ENCODE results near the gene PGAP6. TPM values are rescaled to one million over a fixed set of nuclear protein-coding genes. Genes with fewer than 3 reads are reported as not detected.
A peak's percentile ranks its signal among the peaks of the same experiment; 100 is the strongest.
"Not testable (repeated sequence)": the region's sequence is repeated elsewhere in the genome, so short reads cannot be mapped to it uniquely, and the experiment has no call there.

Gene PGAP6
- total RNA-seq, 1 donor from 2014 or later: 65.2 TPM

- no peak for TF ChIP-seq CTCF (IDR thresholded peaks at IDR 0.05)
- peaks cover 30% of the 10 kb centered on the region for H3K36me3 ChIP-seq
- ATAC-seq: no peak
Observed at GRCh38 chr16:345772-346171, 36.0 kb downstream of the PGAP6 start.

GRCh38 chr16:342455-343213 lies 39.1 kb downstream of the PGAP6 start:
- Histone ChIP-seq H3K9me3 (no peaks in the 10 kb centered on the region), H3K4me1 (peaks cover 13% of the 10 kb centered on the region), H3K27me3 (no peaks in the 10 kb centered on the region), H3K27ac (no peak overlapping the region), H3K4me3 (no peak overlapping the region), H3K36me3 (peaks cover 22% of the 10 kb centered on the region)
- DNase-seq: no peak
- ATAC-seq: no peak
- no peak for TF ChIP-seq CTCF (IDR thresholded peaks at IDR 0.05)
- intact Hi-C loops (cut with DNase I): no loop called here

More at GRCh38 chr16:345772-346171, 36.0 kb downstream of the PGAP6 start:
- no peak overlapping the region for H3K27ac ChIP-seq
- no peak overlapping the region for H3K4me3 ChIP-seq
- intact Hi-C loops (cut with DNase I): no loop called here
- H3K4me1 ChIP-seq: peaks cover 4% of the 10 kb centered on the region
- DNase-seq: no peak
- H3K27me3 ChIP-seq: no peaks in the 10 kb centered on the region
- H3K9me3 ChIP-seq: no peaks in the 10 kb centered on the region

- H3K27ac ChIP-seq; H3K4me3 ChIP-seq; intact Hi-C loops (cut with DNase I); ATAC-seq; H3K27me3 ChIP-seq; DNase-seq; H3K9me3 ChIP-seq: not testable (repeated sequence)
- Histone ChIP-seq H3K4me1 (peaks cover 13% of the 10 kb centered on the region), H3K36me3 (peaks cover 22% of the 10 kb centered on the region)
Observed at GRCh38 chr16:341974-342336, 39.8 kb downstream of the PGAP6 start.

- Histone ChIP-seq H3K36me3 (peaks cover 19% of the 10 kb centered on the region), H3K4me1 (peaks cover 13% of the 10 kb centered on the region)
- ATAC-seq; H3K4me3 ChIP-seq; H3K9me3 ChIP-seq; H3K27me3 ChIP-seq; intact Hi-C loops (cut with DNase I); H3K27ac ChIP-seq; DNase-seq: not testable (repeated sequence)
Observed at GRCh38 chr16:341095-341973, 40.4 kb downstream of the PGAP6 start.

- no peak for DNase-seq
- no peak for TF ChIP-seq CTCF (IDR thresholded peaks at IDR 0.05)
- Histone ChIP-seq H3K4me1 (peaks cover 9% of the 10 kb centered on the region), H3K27ac (no peak overlapping the region), H3K36me3 (peaks cover 11% of the 10 kb centered on the region), H3K9me3 (no peaks in the 10 kb centered on the region), H3K4me3 (no peak overlapping the region), H3K27me3 (no peaks in the 10 kb centered on the region)
- no peak for ATAC-seq
- intact Hi-C loops (cut with DNase I): no loop called here
Observed at GRCh38 chr16:340370-341091, 41.2 kb downstream of the PGAP6 start.

GRCh38 chr16:339680-340079 lies 42.1 kb downstream of the PGAP6 start:
- Histone ChIP-seq H3K27ac (no peak overlapping the region), H3K9me3 (no peaks in the 10 kb centered on the region), H3K4me3 (no peak overlapping the region), H3K4me1 (peaks cover 9% of the 10 kb centered on the region), H3K27me3 (no peaks in the 10 kb centered on the region), H3K36me3 (peaks cover 2% of the 10 kb centered on the region)
- DNase-seq: no peak
- intact Hi-C loops (cut with DNase I): no loop called here
- TF ChIP-seq CTCF (IDR thresholded peaks at IDR 0.05): no peak
- peak; percentile 56 for ATAC-seq
